H9 (cell line): ENCODE measurements around the gene SUMF1. TPM values are rescaled to one million over a fixed set of nuclear protein-coding genes. Genes with fewer than 3 reads are reported as not detected.

Experiments
- DNase-seq: peaks from one replicate; pipeline ENCODE4 v3.0.0-alpha.2; 2017
- H2AFZ ChIP-seq: one replicate; pipeline ENCODE4 v1.6.1; 2013; ENCODE audit warnings: mild to moderate bottlenecking, low read length, control low read depth, moderate library complexity
- H2AK5ac ChIP-seq: 2 replicates; pipeline ENCODE4 v1.6.1; 2013; ENCODE audit warnings: low read length, control low read depth, mixed read lengths; ENCODE audit not compliant: insufficient read length
- H2BK120ac ChIP-seq: one replicate; pipeline ENCODE4 v1.6.1; 2013; ENCODE audit warnings: low read depth, mild to moderate bottlenecking, low read length, control low read depth, inconsistent platforms; ENCODE audit not compliant: poor library complexity, severe bottlenecking
- H2BK12ac ChIP-seq: 2 replicates; pipeline ENCODE4 v1.6.1; 2013; ENCODE audit warnings: low read length, control low read depth, mixed read lengths, low read depth; ENCODE audit not compliant: insufficient read length
- H2BK15ac ChIP-seq: 2 replicates; pipeline ENCODE4 v1.6.1; 2013; ENCODE audit warnings: low read depth, low read length, control low read depth
- H2BK20ac ChIP-seq: one replicate; pipeline ENCODE4 v1.6.1; 2013; ENCODE audit warnings: low read depth, mild to moderate bottlenecking, low read length, control low read depth, inconsistent platforms; ENCODE audit not compliant: poor library complexity, severe bottlenecking
- H2BK5ac ChIP-seq: 2 replicates; pipeline ENCODE4 v1.6.1; 2013; ENCODE audit warnings: low read length, control low read depth, mixed read lengths; ENCODE audit not compliant: insufficient read length
- H3K14ac ChIP-seq: 2 replicates; pipeline ENCODE4 v1.6.1; 2013; ENCODE audit warnings: low read length, control low read depth; ENCODE audit not compliant: insufficient read depth
- H3K18ac ChIP-seq: 2 replicates; pipeline ENCODE4 v1.6.1; 2013; ENCODE audit warnings: low read depth, mild to moderate bottlenecking, mixed read lengths, low read length, control low read depth; ENCODE audit not compliant: insufficient read length
- H3K23ac ChIP-seq: 2 replicates; pipeline ENCODE4 v1.6.1; 2013; ENCODE audit warnings: low read length, control low read depth, mixed read lengths, low read depth; ENCODE audit not compliant: insufficient read length
- H3K23me2 ChIP-seq: 2 replicates; pipeline ENCODE4 v1.6.1; 2013; ENCODE audit warnings: low read depth, mild to moderate bottlenecking, mixed read lengths, low read length, control low read depth; ENCODE audit not compliant: insufficient read length, poor library complexity, severe bottlenecking
- H3K27ac ChIP-seq: 2 replicates; pipeline ENCODE4 v1.5.1; 2013; ENCODE audit warnings: low read length, control low read depth, mixed read lengths, low read depth; ENCODE audit not compliant: insufficient read length
- H3K27me3 ChIP-seq: 2 replicates; pipeline ENCODE4 v1.6.1; 2013; ENCODE audit warnings: low read length, control low read depth, inconsistent platforms; ENCODE audit not compliant: insufficient read depth
- H3K4ac ChIP-seq: 2 replicates; pipeline ENCODE4 v1.6.1; 2013; ENCODE audit warnings: low read depth, mild to moderate bottlenecking, control low read depth, inconsistent platforms, low read length, moderate library complexity
- H3K4me1 ChIP-seq: 2 replicates; pipeline ENCODE4 v1.6.1; 2013; ENCODE audit warnings: low read length, control low read depth, inconsistent platforms; ENCODE audit not compliant: insufficient read depth
- H3K4me2 ChIP-seq: 2 replicates; pipeline ENCODE4 v1.6.1; 2013; ENCODE audit warnings: low read length, control low read depth, mixed read lengths; ENCODE audit not compliant: insufficient read length, insufficient read depth
- H3K56ac ChIP-seq: 2 replicates; pipeline ENCODE4 v1.6.1; 2013; ENCODE audit warnings: low read depth, mild to moderate bottlenecking, mixed read lengths, low read length, control low read depth; ENCODE audit not compliant: insufficient read length
- H3K79me1 ChIP-seq: 2 replicates; pipeline ENCODE4 v1.6.1; 2013; ENCODE audit warnings: low read depth, mild to moderate bottlenecking, moderate library complexity, low read length, control low read depth, inconsistent platforms; ENCODE audit not compliant: insufficient read depth, poor library complexity, severe bottlenecking
- H3K79me2 ChIP-seq: 2 replicates; pipeline ENCODE4 v1.6.1; 2013; ENCODE audit warnings: low read length, control low read depth, inconsistent platforms; ENCODE audit not compliant: insufficient read depth
- H3K9ac ChIP-seq: 2 replicates; pipeline ENCODE4 v1.6.1; 2013; ENCODE audit warnings: low read length, control low read depth, mixed read lengths; ENCODE audit not compliant: insufficient read length; ENCODE audit errors: extremely low read depth
- H3K9me3 ChIP-seq: one replicate; pipeline ENCODE4 v1.6.1; 2013; ENCODE audit warnings: low read depth, low read length, inconsistent platforms; ENCODE audit not compliant: control insufficient read depth
- H3T11ph ChIP-seq: one replicate; pipeline ENCODE4 v1.6.1; 2013; ENCODE audit warnings: mild to moderate bottlenecking, low read length, control low read depth, inconsistent platforms
- H4K20me1 ChIP-seq: one replicate; pipeline ENCODE4 v1.6.1; 2013; ENCODE audit not compliant: control insufficient read depth, insufficient read length, insufficient read depth
- H4K5ac ChIP-seq: 2 replicates; pipeline ENCODE4 v1.6.1; 2013; ENCODE audit warnings: low read depth, mild to moderate bottlenecking, mixed read lengths, low read length, control low read depth; ENCODE audit not compliant: insufficient read length
- H4K8ac ChIP-seq: replicated peaks from 2 replicates; pipeline ENCODE4 v1.6.1; 2013; ENCODE audit warnings: low read length, control low read depth, mixed read lengths, low read depth; ENCODE audit not compliant: insufficient read length
- H4K91ac ChIP-seq: 2 replicates; pipeline ENCODE4 v1.6.1; 2013; ENCODE audit warnings: low read depth, mild to moderate bottlenecking, moderate library complexity, mixed read lengths, low read length, control low read depth; ENCODE audit not compliant: insufficient read length
- H3K27ac Mint-ChIP-seq, 3 experiments: 2 replicates in 2 of 3; 3 replicates in 1 of 3; pipeline ENCODE4 v1.8.0; 2020 to 2021; ENCODE audit warnings: mixed read lengths in 3 of 3, mild to moderate bottlenecking in 1 of 3, moderate library complexity in 1 of 3
- H3K27me3 Mint-ChIP-seq: 2 replicates; pipeline ENCODE4 v1.8.0; 2021; ENCODE audit warnings: low read depth, mild to moderate bottlenecking, moderate library complexity, mixed read lengths
- H3K36me3 Mint-ChIP-seq, 3 experiments: 2 replicates in 2 of 3; 3 replicates in 1 of 3; pipeline ENCODE4 v1.8.0; 2020 to 2021; ENCODE audit warnings: low read depth in 3 of 3, mixed read lengths in 3 of 3; ENCODE audit not compliant: insufficient read depth in 1 of 3
- H3K4me1 Mint-ChIP-seq, 2 experiments: 2 replicates each; pipeline ENCODE4 v1.8.0; 2020; ENCODE audit warnings: mixed read lengths in 2 of 2
- H3K4me3 Mint-ChIP-seq, 2 experiments: 2 replicates in 1 of 2; 3 replicates in 1 of 2; pipeline ENCODE4 v1.8.0; 2020 to 2021; ENCODE audit warnings: mild to moderate bottlenecking in 2 of 2, mixed read lengths in 2 of 2, moderate library complexity in 1 of 2
- H3K9me3 Mint-ChIP-seq, 2 experiments: 2 replicates in 1 of 2; 3 replicates in 1 of 2; pipeline ENCODE4 v1.8.0; 2020; ENCODE audit warnings: mild to moderate bottlenecking in 2 of 2, mixed read lengths in 2 of 2, moderate library complexity in 1 of 2
- CTCF ChIP-seq: fragments of 200-600 bp; sonication (generic); conservative IDR thresholded peaks from 3 replicates; pipeline ENCODE4 v1.8.0; 2021; ENCODE audit warnings: antibody characterized with exemption, mild to moderate bottlenecking
- WGBS: extraction: QIAGEN DNeasy Blood & Tissue Kit; methylation state at CpG from one replicate; pipeline ENCODE4 v1.1.7; 2013; ENCODE audit warnings: missing lambda C conversion rate, low lambda C conversion rate, mixed read lengths; ENCODE audit not compliant: insufficient read length; ENCODE audit errors: extremely low coverage; 5-methylcytosine and 5-hydroxymethylcytosine counted together
- total RNA-seq: library from RNA; stranded (reverse); gene quantifications from 2 replicates; pipeline ENCODE4 v1.2.1, GENCODE V29; 2021

SUMF1 gene
- total RNA-seq, 1 experiment from 2014 or later: 9.5 TPM

- no CpG with 5 or more reads among the region's 4 CpGs for WGBS
- Histone ChIP-seq H4K91ac (no peak overlapping the region), H2BK20ac (no peak overlapping the region), H3K23ac (no peak overlapping the region), H3K18ac (no peak overlapping the region), H4K5ac (no peak overlapping the region), H3K56ac (no peak overlapping the region), H3T11ph (no peak overlapping the region), H2AFZ (no peak overlapping the region), H3K79me2 (no peaks in the 10 kb centered on the region), H2BK5ac (no peak overlapping the region), H3K79me1 (no peaks in the 10 kb centered on the region), H2BK120ac (no peak overlapping the region), H3K9me3 (no peaks in the 10 kb centered on the region), H3K4ac (no peak overlapping the region), H3K9ac (no peak overlapping the region), H4K20me1 (no peaks in the 10 kb centered on the region), H2BK15ac (no peak overlapping the region), H3K23me2 (no peaks in the 10 kb centered on the region), H3K14ac (no peak overlapping the region), H2AK5ac (no peak overlapping the region), H3K27ac (no peak overlapping the region), H4K8ac (no peak overlapping the region), H3K4me1 (peaks cover 3% of the 10 kb centered on the region; the same call in 1 of the 2 replicates), H3K4me2 (no peak overlapping the region), H2BK12ac (no peak overlapping the region), H3K27me3 (no peaks in the 10 kb centered on the region)
- Mint-ChIP-seq H3K27ac (no peak overlapping the region; a peak in 1 of 7 replicates), H3K9me3 (no peaks in the 10 kb centered on the region), H3K27me3 (peaks cover 2% of the 10 kb centered on the region), H3K4me3 (no peak overlapping the region), H3K36me3 (no peaks in the 10 kb centered on the region), H3K4me1 (peaks cover 8 to 10% of the 10 kb centered on the region in 2 experiments)
- no peak for TF ChIP-seq CTCF
- DNase-seq: no peak
Observed at GRCh38 chr3:4380013-4380412, 87.1 kb downstream of the SUMF1 start.
